HG02798 (cell line): ENCODE measurements around the gene UBAC2.
"Not testable (repeated sequence)": the region's sequence is repeated elsewhere in the genome, so short reads cannot be mapped to it uniquely, and the experiment has no call there.

Experiments
- ATAC-seq: cut with Tn5 transposase; IDR thresholded peaks from one replicate; pipeline ENCODE4 v1.9.1; 2021; ENCODE audit warnings: mild to moderate bottlenecking; ENCODE audit not compliant: unreplicated experiment, poor library complexity

The UBAC2 gene

GRCh38 chr13:99385940-99386339, 185.3 kb downstream of the UBAC2 start:
- no peak for ATAC-seq

DNA sequence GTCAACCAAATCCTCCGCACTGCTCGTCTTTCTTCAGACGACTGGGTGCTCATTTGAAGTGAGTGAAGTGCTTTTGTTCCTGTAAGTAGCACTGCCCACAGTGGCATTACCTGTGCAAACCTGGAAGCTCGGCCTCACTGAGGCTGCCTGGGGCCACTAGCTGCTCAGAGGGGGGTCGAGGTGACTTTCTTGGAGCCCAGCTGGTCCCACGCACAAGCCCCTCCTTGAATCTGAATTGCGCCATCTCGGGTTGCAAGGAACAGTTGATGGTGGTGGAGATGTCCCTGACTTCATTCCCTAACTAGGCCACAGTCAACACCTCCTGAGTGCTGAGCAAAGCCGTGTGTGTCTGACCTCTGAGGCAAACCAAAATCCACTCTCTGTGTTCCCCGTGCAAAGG, 185.8 kb downstream of the UBAC2 start:
- ATAC-seq: no peak

- peak; percentile 52 for ATAC-seq
Measured at GRCh38 chr13:99386911-99387788, 186.5 kb downstream of the UBAC2 start.

GRCh38 chr13:99388334-99388923, 187.8 kb downstream of the UBAC2 start:
- no peak for ATAC-seq

DNA sequence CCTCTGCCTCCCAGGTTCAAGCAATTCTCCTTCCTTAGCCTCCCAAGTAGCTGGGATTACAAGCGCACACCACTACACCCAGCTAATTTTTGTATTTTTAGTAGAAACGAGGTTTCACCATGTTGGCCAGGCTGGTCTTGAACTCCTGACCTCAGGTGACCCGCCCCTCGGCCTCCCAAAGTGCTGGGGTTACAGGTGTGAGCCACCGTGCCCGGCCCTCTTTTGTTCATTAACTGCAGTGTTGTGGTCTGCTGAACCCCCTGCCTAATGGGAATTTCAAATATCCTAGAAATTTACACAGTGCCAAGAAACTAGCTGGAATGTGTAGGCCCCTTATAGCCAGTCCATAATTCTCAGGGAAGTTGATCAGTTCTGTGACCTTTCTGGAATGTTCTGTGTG, 188.4 kb downstream of the UBAC2 start:
- ATAC-seq: not testable (repeated sequence)

DNA sequence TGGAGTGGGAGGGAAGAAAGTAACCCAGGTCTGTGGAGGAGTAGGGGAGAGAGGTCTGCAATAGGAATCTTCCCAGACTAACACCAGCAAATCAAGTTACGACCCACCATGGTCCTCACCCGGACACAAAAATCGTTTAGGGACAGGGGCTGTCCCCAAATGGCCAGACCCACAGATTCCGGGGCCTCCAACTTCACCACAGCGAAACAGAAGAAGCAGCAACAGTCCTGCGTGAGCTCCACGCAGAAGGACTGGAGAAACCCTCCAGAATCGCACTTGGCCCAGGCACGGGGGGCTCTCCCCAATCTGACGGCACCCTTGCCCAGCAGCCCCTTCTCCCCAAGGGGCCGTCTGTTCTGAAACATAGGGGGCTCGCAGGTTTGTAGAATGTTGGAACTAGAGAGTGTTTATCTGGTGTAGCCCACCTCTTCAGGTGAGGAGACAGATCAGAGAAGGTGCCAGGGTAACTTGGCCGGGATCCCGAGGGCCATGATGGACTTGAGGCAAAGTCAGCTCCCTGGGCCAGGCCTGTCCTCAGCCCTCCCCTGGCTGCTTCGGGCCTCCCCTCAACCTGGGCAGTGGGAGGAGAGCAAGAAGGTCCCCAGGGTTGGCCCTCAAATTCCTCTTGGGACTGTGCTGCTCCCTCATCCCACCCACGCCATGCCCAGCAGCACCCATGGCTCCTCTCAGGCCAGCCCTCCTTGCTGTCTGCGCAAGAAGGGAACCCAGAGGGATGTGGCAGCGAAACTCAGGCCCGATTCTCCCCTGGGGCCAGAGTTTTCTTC, 189.1 kb downstream of the UBAC2 start:
- ATAC-seq: no peak

- no peak for ATAC-seq
Measured at GRCh38 chr13:99390601-99391000, 189.9 kb downstream of the UBAC2 start.

- no peak for ATAC-seq
Measured at GRCh38 chr13:99391781-99392469, 191.3 kb downstream of the UBAC2 start.

- no peak for ATAC-seq
Measured at GRCh38 chr13:99392470-99393135, 191.9 kb downstream of the UBAC2 start.

- ATAC-seq: not testable (repeated sequence)
Measured at GRCh38 chr13:99393391-99393790, 192.7 kb downstream of the UBAC2 start.

GRCh38 chr13:99393791-99394735, 193.4 kb downstream of the UBAC2 start:
- no peak for ATAC-seq

GRCh38 chr13:99395436-99395835, 194.8 kb downstream of the UBAC2 start:
- ATAC-seq: no peak

DNA sequence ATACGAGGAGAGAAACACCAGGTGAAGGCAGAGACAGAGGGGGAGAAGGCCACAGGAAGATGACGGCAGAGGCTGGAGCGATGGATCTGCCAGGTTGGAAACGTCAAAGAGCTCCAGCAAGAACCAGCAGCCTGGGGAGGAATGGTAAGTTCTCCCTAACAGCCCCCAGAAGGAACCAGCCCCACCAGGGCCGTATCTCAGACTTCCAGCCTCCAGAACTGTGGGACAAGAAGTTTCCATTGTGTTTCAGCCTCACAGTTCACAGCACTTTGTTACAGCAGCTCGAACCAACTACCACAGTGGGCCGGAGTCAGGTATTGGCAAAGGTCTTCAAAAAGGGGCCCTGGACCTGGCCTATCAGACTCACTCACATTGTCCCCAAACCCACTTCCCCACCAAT, 195.8 kb downstream of the UBAC2 start:
- no peak for ATAC-seq

DNA sequence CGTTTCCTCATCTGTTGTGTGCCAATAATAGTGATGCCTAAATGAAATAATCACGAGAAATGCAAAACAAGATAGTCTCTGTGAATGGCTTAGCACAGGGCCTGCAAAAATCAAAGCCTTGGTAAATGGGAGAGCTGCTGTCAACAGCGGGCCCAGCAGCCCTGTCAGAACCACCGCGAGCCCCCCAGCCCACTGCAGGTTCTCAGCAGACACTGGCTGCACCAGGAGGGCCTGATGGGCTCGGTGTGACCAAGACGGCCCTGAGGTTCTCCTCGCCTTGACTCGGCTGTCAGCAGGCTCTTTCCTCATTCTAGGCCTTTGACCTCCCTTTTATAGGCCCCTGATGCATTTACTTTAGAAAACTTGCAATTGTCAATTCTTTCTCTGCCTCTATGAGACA, 197.4 kb downstream of the UBAC2 start:
- no peak for ATAC-seq

DNA sequence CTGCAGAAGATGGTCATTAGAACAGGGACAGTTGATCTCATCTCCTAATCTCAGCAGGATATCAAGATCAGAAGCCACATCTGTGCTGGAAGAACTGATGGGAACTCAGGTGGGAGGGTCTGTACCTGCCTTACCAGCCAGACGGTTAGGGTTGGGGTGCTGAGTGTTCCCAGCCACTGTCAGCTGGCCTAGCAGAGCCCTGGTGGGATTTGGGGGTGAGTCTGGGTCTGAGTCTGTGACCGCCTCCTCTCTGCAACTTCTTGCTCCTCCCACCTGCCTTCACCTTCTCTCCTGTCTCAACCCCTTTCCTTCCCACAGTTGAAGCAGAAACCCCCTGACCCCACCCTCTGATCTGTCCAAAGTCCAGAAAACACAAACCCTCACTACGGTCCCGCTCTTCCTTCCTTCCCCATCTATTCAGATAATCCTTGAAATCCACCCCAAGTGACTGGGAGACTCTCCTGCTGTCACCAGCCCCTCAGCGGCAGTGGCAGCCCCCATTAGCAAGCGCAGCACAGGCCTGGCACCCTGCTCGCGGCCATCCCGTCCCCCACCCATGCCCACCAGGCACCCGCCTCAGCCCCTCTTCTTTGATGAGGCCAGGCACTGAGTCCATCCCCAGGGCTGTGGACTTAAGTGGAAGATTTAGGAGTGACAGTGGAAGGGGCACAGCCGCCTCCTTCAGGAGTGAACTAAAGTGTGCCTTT, 198.4 kb downstream of the UBAC2 start:
- ATAC-seq: no peak

DNA sequence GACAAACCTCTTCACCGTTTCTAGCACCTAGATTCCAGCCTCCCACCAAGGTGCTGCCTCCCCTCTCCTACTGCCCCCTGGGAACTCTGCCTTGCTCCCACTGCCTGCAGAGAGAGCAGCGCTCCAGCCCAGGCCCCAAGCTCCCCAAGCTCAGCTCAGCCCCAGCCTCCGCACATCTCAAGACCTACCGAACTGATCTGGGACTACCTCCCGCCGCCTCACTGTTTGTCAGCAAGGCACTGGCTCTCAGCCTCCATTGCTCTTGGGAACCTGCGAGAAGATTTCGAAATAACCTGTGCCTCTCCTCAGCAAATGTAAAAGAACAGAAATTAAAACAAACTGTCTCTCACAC, 198.9 kb downstream of the UBAC2 start:
- ATAC-seq: no peak

DNA sequence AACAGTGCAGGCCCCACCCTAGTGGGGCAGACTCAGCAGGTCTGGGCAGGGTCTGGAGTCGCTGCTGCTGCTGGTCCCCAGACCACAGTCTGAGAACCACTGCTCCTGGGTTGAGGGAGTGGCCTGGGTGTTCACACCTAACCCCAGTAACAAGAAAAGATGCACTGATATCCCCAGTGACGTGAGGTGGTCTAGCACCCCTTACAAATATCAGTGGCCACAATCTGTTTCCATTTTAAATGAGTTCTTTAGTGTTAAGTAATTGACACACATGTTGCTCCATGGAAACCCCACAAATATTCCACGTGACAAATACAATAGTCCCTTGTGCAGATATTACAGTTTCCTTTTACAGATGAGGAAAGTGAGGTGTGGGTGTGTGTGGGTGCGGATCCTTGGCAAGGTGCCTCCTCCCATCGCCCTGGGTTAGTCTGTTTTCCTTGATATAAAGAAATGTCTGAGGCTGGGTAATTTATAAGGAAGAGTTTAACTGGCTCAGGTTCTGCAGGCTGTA, 202.9 kb downstream of the UBAC2 start:
- no peak for ATAC-seq
